ENCODE data around the gene ATP6V1B1.

The ATP6V1B1 gene

GRCh38 chr2:70944111-70944690 lies 8.5 kb downstream of the ATP6V1B1 start:
- WGBS, 2 experiments = 83 to 88% methylated on average over 4 of the region's 4 CpGs
- H3K4me1 ChIP-seq (ENCODE audit: control insufficient read depth, insufficient read depth, low read length) = peaks cover 51% of the 10 kb centered on the region
- no peak overlapping the region for H3K4me3 ChIP-seq (ENCODE audit: insufficient read depth, low read depth, low read length)
- H3K27ac ChIP-seq (ENCODE audit: insufficient read depth, low read depth, low read length, poor library complexity, severe bottlenecking) = no peak overlapping the region
- H3K27me3 ChIP-seq (ENCODE audit: control insufficient read depth, insufficient read depth, low read length, poor library complexity, severe bottlenecking) = peaks cover 57% of the 10 kb centered on the region
- no peaks in the 10 kb centered on the region for H3K36me3 ChIP-seq (ENCODE audit: control insufficient read depth, insufficient read depth, low read length)
- H3K9me3 ChIP-seq (ENCODE audit: control insufficient read depth, low read length) = no peaks in the 10 kb centered on the region

DNA sequence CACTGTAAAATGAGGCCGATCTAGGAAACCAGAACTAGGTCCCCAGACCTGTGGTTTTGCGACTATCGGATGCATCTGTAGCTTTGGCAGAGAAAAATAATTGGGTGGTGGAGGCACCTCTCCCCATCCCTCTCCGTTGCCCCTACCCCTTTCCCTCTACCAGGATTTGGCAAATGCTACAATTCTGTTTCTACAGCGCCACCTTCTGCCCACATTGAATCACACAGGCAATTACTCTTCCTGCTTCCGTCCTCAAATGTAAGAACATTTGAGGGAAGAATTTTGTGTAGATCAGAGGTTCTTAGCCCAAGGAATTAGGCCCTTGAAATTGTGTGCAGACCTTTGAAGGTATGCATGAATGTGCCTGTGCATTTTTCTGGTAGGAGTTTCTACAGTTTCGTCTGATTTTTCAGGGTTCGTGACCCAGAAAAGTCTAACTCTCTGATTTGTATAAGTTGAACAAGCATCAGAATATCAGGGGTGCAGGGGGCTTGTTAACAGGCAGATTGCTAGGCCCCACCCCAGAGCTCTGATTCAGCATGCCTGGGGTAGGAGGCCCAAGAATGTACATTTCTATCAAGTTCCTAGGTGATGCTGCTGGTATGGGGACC lies 11.2 kb downstream of the ATP6V1B1 start:
- H3K36me3 ChIP-seq (ENCODE audit: control insufficient read depth, insufficient read depth, low read length) = no peaks in the 10 kb centered on the region
- H3K27me3 ChIP-seq (ENCODE audit: control insufficient read depth, insufficient read depth, low read length, poor library complexity, severe bottlenecking) = peaks cover 50% of the 10 kb centered on the region
- no peak overlapping the region for H3K27ac ChIP-seq (ENCODE audit: insufficient read depth, low read depth, low read length, poor library complexity, severe bottlenecking)
- WGBS, 2 experiments = 20% methylated on average over 8 of the region's 8 CpGs
- peaks cover 28% of the 10 kb centered on the region for H3K4me1 ChIP-seq (ENCODE audit: control insufficient read depth, insufficient read depth, low read length)
- no peaks in the 10 kb centered on the region for H3K9me3 ChIP-seq (ENCODE audit: control insufficient read depth, low read length)
- no peak overlapping the region for H3K4me3 ChIP-seq (ENCODE audit: insufficient read depth, low read depth, low read length)

GRCh38 chr2:70947556-70948184 lies 12.0 kb downstream of the ATP6V1B1 start:
- H3K27ac ChIP-seq (ENCODE audit: insufficient read depth, low read depth, low read length, poor library complexity, severe bottlenecking) = no peak overlapping the region
- 34 to 36% methylated on average over 11 of the region's 11 CpGs for WGBS, 2 experiments
- no peak overlapping the region for H3K4me3 ChIP-seq (ENCODE audit: insufficient read depth, low read depth, low read length)
- H3K27me3 ChIP-seq (ENCODE audit: control insufficient read depth, insufficient read depth, low read length, poor library complexity, severe bottlenecking) = peaks cover 55% of the 10 kb centered on the region
- no peaks in the 10 kb centered on the region for H3K9me3 ChIP-seq (ENCODE audit: control insufficient read depth, low read length)
- H3K36me3 ChIP-seq (ENCODE audit: control insufficient read depth, insufficient read depth, low read length) = no peaks in the 10 kb centered on the region
- H3K4me1 ChIP-seq (ENCODE audit: control insufficient read depth, insufficient read depth, low read length) = peaks cover 21% of the 10 kb centered on the region

DNA sequence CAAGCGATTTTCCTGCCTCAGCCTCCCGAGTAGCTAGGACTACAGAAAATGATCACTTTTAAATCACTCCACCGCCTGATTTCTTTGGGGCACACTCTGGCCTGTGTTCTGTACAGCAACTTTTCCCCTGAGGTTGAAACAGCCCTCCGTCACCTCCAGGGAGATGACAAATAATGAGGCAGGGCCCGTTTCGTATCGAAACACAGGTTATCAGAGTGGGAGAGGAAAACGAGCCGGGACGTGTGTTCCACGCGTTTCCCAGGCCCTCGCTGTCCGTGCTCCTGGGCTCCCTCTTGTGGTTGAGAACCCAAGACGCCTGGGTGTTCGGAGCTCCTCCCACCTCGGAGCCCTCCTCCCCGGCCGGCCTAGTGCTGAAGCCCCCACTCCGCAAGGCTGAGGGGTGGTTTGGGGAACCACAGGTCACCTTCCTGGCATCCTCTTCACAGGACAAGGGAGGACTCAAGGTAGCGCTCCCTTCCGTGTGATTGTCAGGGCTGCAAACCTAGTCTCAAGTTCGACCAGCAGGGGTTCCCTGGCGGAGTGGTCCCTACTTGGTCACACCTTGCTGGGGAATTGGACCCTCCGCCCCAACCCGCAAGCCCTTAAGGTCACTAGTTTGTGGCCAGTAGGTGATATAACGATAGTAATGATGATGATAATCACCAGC lies 12.8 kb downstream of the ATP6V1B1 start:
- Histone ChIP-seq H3K27me3 (ENCODE audit: control insufficient read depth, insufficient read depth, low read length, poor library complexity, severe bottlenecking) (peaks cover 62% of the 10 kb centered on the region), H3K27ac (ENCODE audit: insufficient read depth, low read depth, low read length, poor library complexity, severe bottlenecking) (no peak overlapping the region), H3K4me3 (ENCODE audit: insufficient read depth, low read depth, low read length) (no peak overlapping the region), H3K9me3 (ENCODE audit: control insufficient read depth, low read length) (no peaks in the 10 kb centered on the region), H3K36me3 (ENCODE audit: control insufficient read depth, insufficient read depth, low read length) (no peaks in the 10 kb centered on the region), H3K4me1 (ENCODE audit: control insufficient read depth, insufficient read depth, low read length) (peaks cover 13% of the 10 kb centered on the region)
- WGBS, 2 experiments = 14 to 15% methylated on average over 26 to 27 of the region's 27 CpGs

- Histone ChIP-seq H3K4me3 (ENCODE audit: insufficient read depth, low read depth, low read length) (no peak overlapping the region), H3K36me3 (ENCODE audit: control insufficient read depth, insufficient read depth, low read length) (no peaks in the 10 kb centered on the region), H3K4me1 (ENCODE audit: control insufficient read depth, insufficient read depth, low read length) (peaks cover 7% of the 10 kb centered on the region), H3K27ac (ENCODE audit: insufficient read depth, low read depth, low read length, poor library complexity, severe bottlenecking) (no peak overlapping the region), H3K27me3 (ENCODE audit: control insufficient read depth, insufficient read depth, low read length, poor library complexity, severe bottlenecking) (peaks cover 68% of the 10 kb centered on the region), H3K9me3 (ENCODE audit: control insufficient read depth, low read length) (no peaks in the 10 kb centered on the region)
- 82 to 85% methylated on average over 11 of the region's 11 CpGs for WGBS, 2 experiments
Measured at GRCh38 chr2:70949086-70949485, 13.4 kb downstream of the ATP6V1B1 start.

DNA sequence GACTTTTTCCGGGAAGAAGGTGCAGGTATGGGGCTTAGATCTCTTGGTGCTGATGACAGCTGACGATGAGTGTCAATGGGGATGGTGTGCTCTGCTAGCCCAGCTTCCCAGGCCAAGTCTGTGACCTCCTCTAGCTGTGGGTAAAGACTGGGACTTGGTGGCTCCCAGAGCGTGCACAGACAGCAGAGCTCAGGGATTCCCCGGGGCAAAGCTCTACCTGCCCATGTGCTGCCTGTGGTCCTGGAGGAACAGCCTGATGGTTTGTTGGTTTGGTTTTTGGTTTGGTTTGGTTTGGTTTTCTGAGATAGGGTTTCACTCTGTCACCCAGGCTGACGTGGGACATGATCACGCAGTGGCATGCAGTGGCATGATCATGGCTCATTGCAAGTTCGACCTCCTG lies 19.2 kb downstream of the ATP6V1B1 start:
- 85 to 86% methylated on average over 7 of the region's 7 CpGs for WGBS, 2 experiments
- Histone ChIP-seq H3K4me1 (ENCODE audit: control insufficient read depth, insufficient read depth, low read length) (no peaks in the 10 kb centered on the region), H3K9me3 (ENCODE audit: control insufficient read depth, low read length) (no peaks in the 10 kb centered on the region), H3K36me3 (ENCODE audit: control insufficient read depth, insufficient read depth, low read length) (no peaks in the 10 kb centered on the region), H3K27ac (ENCODE audit: insufficient read depth, low read depth, low read length, poor library complexity, severe bottlenecking) (no peak overlapping the region), H3K27me3 (ENCODE audit: control insufficient read depth, insufficient read depth, low read length, poor library complexity, severe bottlenecking) (peaks cover 42% of the 10 kb centered on the region), H3K4me3 (ENCODE audit: insufficient read depth, low read depth, low read length) (no peak overlapping the region)

DNA sequence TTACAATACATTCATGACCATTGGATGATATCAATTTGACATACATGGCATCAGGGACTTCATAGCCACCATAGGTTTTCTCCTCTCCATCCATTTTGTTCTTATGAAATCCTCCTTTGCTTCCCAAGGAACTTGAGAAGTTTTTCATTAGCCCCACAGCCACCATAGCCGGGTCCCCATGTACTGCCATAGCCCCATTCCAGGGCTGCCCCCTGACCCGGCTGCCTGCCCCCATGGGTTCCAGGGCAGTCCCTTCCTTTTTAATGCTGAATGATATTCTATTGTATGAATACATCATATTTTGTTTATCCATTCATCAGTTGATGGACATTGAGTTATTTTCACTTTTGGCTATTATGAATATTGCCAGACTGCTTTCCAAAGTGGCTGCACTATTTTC lies 20.4 kb downstream of the ATP6V1B1 start:
- Histone ChIP-seq H3K27ac (ENCODE audit: insufficient read depth, low read depth, low read length, poor library complexity, severe bottlenecking) (no peak overlapping the region), H3K36me3 (ENCODE audit: control insufficient read depth, insufficient read depth, low read length) (no peaks in the 10 kb centered on the region), H3K4me3 (ENCODE audit: insufficient read depth, low read depth, low read length) (no peak overlapping the region), H3K27me3 (ENCODE audit: control insufficient read depth, insufficient read depth, low read length, poor library complexity, severe bottlenecking) (peaks cover 36% of the 10 kb centered on the region), H3K4me1 (ENCODE audit: control insufficient read depth, insufficient read depth, low read length) (no peaks in the 10 kb centered on the region), H3K9me3 (ENCODE audit: control insufficient read depth, low read length) (no peaks in the 10 kb centered on the region)
- WGBS, 2 experiments = 89 to 92% methylated on average over 2 of the region's 2 CpGs

- Histone ChIP-seq H3K36me3 (ENCODE audit: control insufficient read depth, insufficient read depth, low read length) (no peaks in the 10 kb centered on the region), H3K27ac (ENCODE audit: insufficient read depth, low read depth, low read length, poor library complexity, severe bottlenecking) (no peak overlapping the region), H3K27me3 (ENCODE audit: control insufficient read depth, insufficient read depth, low read length, poor library complexity, severe bottlenecking) (peaks cover 37% of the 10 kb centered on the region), H3K4me1 (ENCODE audit: control insufficient read depth, insufficient read depth, low read length) (no peaks in the 10 kb centered on the region), H3K4me3 (ENCODE audit: insufficient read depth, low read depth, low read length) (no peak overlapping the region), H3K9me3 (ENCODE audit: control insufficient read depth, low read length) (no peaks in the 10 kb centered on the region)
- WGBS, 2 experiments = 85 to 87% methylated on average over 6 of the region's 6 CpGs
Measured at GRCh38 chr2:70957798-70958197, 22.1 kb downstream of the ATP6V1B1 start.

GRCh38 chr2:70958759-70959158 lies 23.1 kb downstream of the ATP6V1B1 start:
- H3K4me3 ChIP-seq (ENCODE audit: insufficient read depth, low read depth, low read length) = no peak overlapping the region
- peaks cover 38% of the 10 kb centered on the region for H3K27me3 ChIP-seq (ENCODE audit: control insufficient read depth, insufficient read depth, low read length, poor library complexity, severe bottlenecking)
- 93 to 97% methylated on average over 6 of the region's 6 CpGs for WGBS, 2 experiments
- no peaks in the 10 kb centered on the region for H3K9me3 ChIP-seq (ENCODE audit: control insufficient read depth, low read length)
- H3K36me3 ChIP-seq (ENCODE audit: control insufficient read depth, insufficient read depth, low read length) = no peaks in the 10 kb centered on the region
- H3K27ac ChIP-seq (ENCODE audit: insufficient read depth, low read depth, low read length, poor library complexity, severe bottlenecking) = no peak overlapping the region
- no peaks in the 10 kb centered on the region for H3K4me1 ChIP-seq (ENCODE audit: control insufficient read depth, insufficient read depth, low read length)

DNA sequence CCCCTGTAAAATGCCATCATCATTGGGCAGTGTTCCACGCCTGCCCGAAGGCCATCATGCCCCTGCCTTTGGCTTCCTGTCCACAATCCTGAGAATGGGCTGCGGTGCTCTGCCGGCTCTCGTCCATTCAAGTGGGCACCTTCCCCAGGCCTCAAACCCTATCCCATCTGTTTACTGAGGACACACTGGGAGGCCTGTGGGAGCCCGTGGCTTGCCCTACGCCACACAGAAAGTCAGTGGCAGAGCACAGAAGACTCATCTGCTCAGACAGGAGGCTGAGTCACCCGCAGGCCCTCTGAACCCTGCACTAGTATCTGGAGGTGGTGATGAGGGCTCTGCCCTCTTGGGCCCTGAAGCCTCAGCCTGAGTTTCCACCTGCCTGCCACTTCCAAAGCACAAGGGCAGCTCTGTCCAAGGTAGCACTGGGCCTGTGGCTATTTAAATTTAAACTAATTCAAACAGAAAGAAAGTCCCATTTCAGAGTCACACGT lies 23.6 kb downstream of the ATP6V1B1 start:
- H3K27me3 ChIP-seq (ENCODE audit: control insufficient read depth, insufficient read depth, low read length, poor library complexity, severe bottlenecking) = peaks cover 38% of the 10 kb centered on the region
- no peak overlapping the region for H3K4me3 ChIP-seq (ENCODE audit: insufficient read depth, low read depth, low read length)
- H3K27ac ChIP-seq (ENCODE audit: insufficient read depth, low read depth, low read length, poor library complexity, severe bottlenecking) = no peak overlapping the region
- H3K4me1 ChIP-seq (ENCODE audit: control insufficient read depth, insufficient read depth, low read length) = no peaks in the 10 kb centered on the region
- no peaks in the 10 kb centered on the region for H3K36me3 ChIP-seq (ENCODE audit: control insufficient read depth, insufficient read depth, low read length)
- H3K9me3 ChIP-seq (ENCODE audit: control insufficient read depth, low read length) = no peaks in the 10 kb centered on the region
- 91 to 95% methylated on average over 9 of the region's 9 CpGs for WGBS, 2 experiments
